Measurements from ENCODE around the gene LDLRAP1. TPM values are rescaled to one million over a fixed set of nuclear protein-coding genes. Genes with fewer than 3 reads are reported as not detected.

LDLRAP1 gene
- total RNA-seq, 1 experiment from 2014 or later, result 26.0 TPM

- ATAC-seq (peak; percentile 30), DNase-seq (ENCODE audit: low read depth, low spot score) (no peak)
- H3K9me2 ChIP-seq (ENCODE audit: insufficient read depth), result no peaks in the 10 kb centered on the region
- ChIA-PET POLR2A (no interaction called here), RAD21 (ENCODE audit: low non-redundant PET in 1 of 2, low total read pairs in 2 of 2, uncharacterized antibody in 2 of 2, unreplicated experiment in 2 of 2) (no interaction called here), CTCF (no interaction called here)
- no TSS peak for BruUV-seq (replicated peaks)
- no peaks in the 10 kb centered on the region for H3K27me3 ChIP-seq (ENCODE audit: insufficient read depth, low read length)
- peaks cover 19% of the 10 kb centered on the region; the same call in 1 of the 2 replicates for H3K79me2 ChIP-seq (ENCODE audit: insufficient read depth, low read length)
- H3K4me1 ChIP-seq (ENCODE audit: control insufficient read depth in 1 of 2, insufficient read depth in 2 of 2, low read length in 2 of 2), result peaks cover 9 to 16% of the 10 kb centered on the region in 2 experiments
- no peak overlapping the region for H2AFZ ChIP-seq (ENCODE audit: low read depth, low read length, poor library complexity, severe bottlenecking)
- H4K20me1 ChIP-seq (ENCODE audit: insufficient read depth), result no peaks in the 10 kb centered on the region
- no peak overlapping the region for H3K27ac ChIP-seq (ENCODE audit: low read depth, low read length)
- no peak overlapping the region for H3K4me3 ChIP-seq (replicated peaks in 1 of 2; ENCODE audit: low read depth in 1 of 2, low read length in 2 of 2)
- intact Hi-C loops (cut with micrococcal nuclease), result no loop called here
- no peak overlapping the region for H3K9ac ChIP-seq (ENCODE audit: low read length)
- no peak for TF ChIP-seq EGR1 (IDR thresholded peaks at IDR 0.05; ENCODE audit: low read depth)
- TF ChIP-seq, protein P1, sequence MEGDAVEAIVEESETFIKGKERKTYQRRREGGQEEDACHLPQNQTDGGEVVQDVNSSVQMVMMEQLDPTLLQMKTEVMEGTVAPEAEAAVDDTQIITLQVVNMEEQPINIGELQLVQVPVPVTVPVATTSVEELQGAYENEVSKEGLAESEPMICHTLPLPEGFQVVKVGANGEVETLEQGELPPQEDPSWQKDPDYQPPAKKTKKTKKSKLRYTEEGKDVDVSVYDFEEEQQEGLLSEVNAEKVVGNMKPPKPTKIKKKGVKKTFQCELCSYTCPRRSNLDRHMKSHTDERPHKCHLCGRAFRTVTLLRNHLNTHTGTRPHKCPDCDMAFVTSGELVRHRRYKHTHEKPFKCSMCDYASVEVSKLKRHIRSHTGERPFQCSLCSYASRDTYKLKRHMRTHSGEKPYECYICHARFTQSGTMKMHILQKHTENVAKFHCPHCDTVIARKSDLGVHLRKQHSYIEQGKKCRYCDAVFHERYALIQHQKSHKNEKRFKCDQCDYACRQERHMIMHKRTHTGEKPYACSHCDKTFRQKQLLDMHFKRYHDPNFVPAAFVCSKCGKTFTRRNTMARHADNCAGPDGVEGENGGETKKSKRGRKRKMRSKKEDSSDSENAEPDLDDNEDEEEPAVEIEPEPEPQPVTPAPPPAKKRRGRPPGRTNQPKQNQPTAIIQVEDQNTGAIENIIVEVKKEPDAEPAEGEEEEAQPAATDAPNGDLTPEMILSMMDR (IDR thresholded peaks at IDR 0.05 in 2 of 3, conservative IDR thresholded peaks at IDR 0.05 in 1 of 3; ENCODE audit: borderline replicate concordance in 1 of 3, insufficient read depth in 1 of 3, low read depth in 2 of 3, low read length in 2 of 3), result no peak
- TF ChIP-seq, protein P2, sequence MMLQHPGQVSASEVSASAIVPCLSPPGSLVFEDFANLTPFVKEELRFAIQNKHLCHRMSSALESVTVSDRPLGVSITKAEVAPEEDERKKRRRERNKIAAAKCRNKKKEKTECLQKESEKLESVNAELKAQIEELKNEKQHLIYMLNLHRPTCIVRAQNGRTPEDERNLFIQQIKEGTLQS (IDR thresholded peaks at IDR 0.05), result no peak
- TF ChIP-seq, protein P3, sequence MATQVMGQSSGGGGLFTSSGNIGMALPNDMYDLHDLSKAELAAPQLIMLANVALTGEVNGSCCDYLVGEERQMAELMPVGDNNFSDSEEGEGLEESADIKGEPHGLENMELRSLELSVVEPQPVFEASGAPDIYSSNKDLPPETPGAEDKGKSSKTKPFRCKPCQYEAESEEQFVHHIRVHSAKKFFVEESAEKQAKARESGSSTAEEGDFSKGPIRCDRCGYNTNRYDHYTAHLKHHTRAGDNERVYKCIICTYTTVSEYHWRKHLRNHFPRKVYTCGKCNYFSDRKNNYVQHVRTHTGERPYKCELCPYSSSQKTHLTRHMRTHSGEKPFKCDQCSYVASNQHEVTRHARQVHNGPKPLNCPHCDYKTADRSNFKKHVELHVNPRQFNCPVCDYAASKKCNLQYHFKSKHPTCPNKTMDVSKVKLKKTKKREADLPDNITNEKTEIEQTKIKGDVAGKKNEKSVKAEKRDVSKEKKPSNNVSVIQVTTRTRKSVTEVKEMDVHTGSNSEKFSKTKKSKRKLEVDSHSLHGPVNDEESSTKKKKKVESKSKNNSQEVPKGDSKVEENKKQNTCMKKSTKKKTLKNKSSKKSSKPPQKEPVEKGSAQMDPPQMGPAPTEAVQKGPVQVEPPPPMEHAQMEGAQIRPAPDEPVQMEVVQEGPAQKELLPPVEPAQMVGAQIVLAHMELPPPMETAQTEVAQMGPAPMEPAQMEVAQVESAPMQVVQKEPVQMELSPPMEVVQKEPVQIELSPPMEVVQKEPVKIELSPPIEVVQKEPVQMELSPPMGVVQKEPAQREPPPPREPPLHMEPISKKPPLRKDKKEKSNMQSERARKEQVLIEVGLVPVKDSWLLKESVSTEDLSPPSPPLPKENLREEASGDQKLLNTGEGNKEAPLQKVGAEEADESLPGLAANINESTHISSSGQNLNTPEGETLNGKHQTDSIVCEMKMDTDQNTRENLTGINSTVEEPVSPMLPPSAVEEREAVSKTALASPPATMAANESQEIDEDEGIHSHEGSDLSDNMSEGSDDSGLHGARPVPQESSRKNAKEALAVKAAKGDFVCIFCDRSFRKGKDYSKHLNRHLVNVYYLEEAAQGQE (IDR thresholded peaks at IDR 0.05; ENCODE audit: low read depth), result no peak
- TF ChIP-seq JUND (IDR thresholded peaks at IDR 0.05), result no peak
- TF ChIP-seq SRF (IDR thresholded peaks at IDR 0.05; ENCODE audit: low read depth), result no peak
- H3K36me3 ChIP-seq (ENCODE audit: control insufficient read depth in 1 of 2, insufficient read depth in 2 of 2, low read length in 2 of 2), result peaks cover 5 to 7% of the 10 kb centered on the region in 2 experiments; a peak in 2 of 4 replicates
- no peaks in the 10 kb centered on the region for H3K9me3 ChIP-seq (ENCODE audit: control insufficient read depth in 1 of 2, insufficient read depth in 1 of 2, low read depth in 1 of 2, low read length in 2 of 2)
- H3K4me2 ChIP-seq (ENCODE audit: low read length), result peak overlapping the region; percentile 22; the same call in 1 of the 2 replicates
Observed at GRCh38 chr1:25556132-25556670, 12.8 kb downstream of the LDLRAP1 start.

All from HCT116 (cell line).